ENCODE results near the gene PREX1.
A peak's percentile ranks its signal among the peaks of the same experiment; 100 is the strongest.

The PREX1 gene

GRCh38 chr20:48824830-48825565 lies 2.8 kb downstream of the PREX1 start:
- TF ChIP-seq CTCF (IDR thresholded peaks at IDR 0.05; ENCODE audit: low read depth, low read length) = no peak
- no peak for TF ChIP-seq MYC (IDR thresholded peaks at IDR 0.05; ENCODE audit: low read depth, low read length)
- no peak for TF ChIP-seq MAX (IDR thresholded peaks at IDR 0.05; ENCODE audit: low read depth, low read length)
- no peak for TF ChIP-seq POLR2A (IDR thresholded peaks at IDR 0.05; ENCODE audit: extremely low read depth, insufficient read length)
- peak; percentile 41 for DNase-seq (ENCODE audit: low read depth)
- peak overlapping the region; percentile 78 for H3K4me3 ChIP-seq (ENCODE audit: low read depth, low read length)

GRCh38 chr20:48823960-48824498 lies 3.8 kb downstream of the PREX1 start:
- H3K4me3 ChIP-seq (ENCODE audit: low read depth, low read length) = peak overlapping the region; percentile 8
- peak; percentile 83 for DNase-seq (ENCODE audit: low read depth)
- TF ChIP-seq CTCF (IDR thresholded peaks at IDR 0.05; ENCODE audit: low read depth, low read length) (no peak), POLR2A (IDR thresholded peaks at IDR 0.05; ENCODE audit: extremely low read depth, insufficient read length) (no peak), MYC (IDR thresholded peaks at IDR 0.05; ENCODE audit: low read depth, low read length) (peak; percentile 29; the same call in 1 of the 2 replicates), MAX (IDR thresholded peaks at IDR 0.05; ENCODE audit: low read depth, low read length) (peak; percentile 56)

- TF ChIP-seq MYC (IDR thresholded peaks at IDR 0.05; ENCODE audit: low read depth, low read length) = no peak
- TF ChIP-seq POLR2A (IDR thresholded peaks at IDR 0.05; ENCODE audit: extremely low read depth, insufficient read length) = no peak
- TF ChIP-seq CTCF (IDR thresholded peaks at IDR 0.05; ENCODE audit: low read depth, low read length) = no peak
- TF ChIP-seq MAX (IDR thresholded peaks at IDR 0.05; ENCODE audit: low read depth, low read length) = no peak
- peak overlapping the region; percentile 18 for H3K4me3 ChIP-seq (ENCODE audit: low read depth, low read length)
- peak; percentile 34 for DNase-seq (ENCODE audit: low read depth)
Observed at GRCh38 chr20:48823476-48823875, 4.3 kb downstream of the PREX1 start.

GRCh38 chr20:48822879-48823385 lies 4.9 kb downstream of the PREX1 start:
- peak; percentile 25 for TF ChIP-seq MAX (IDR thresholded peaks at IDR 0.05; ENCODE audit: low read depth, low read length)
- peak; percentile 52; the same call in 1 of the 2 replicates for TF ChIP-seq MYC (IDR thresholded peaks at IDR 0.05; ENCODE audit: low read depth, low read length)
- no peak for TF ChIP-seq POLR2A (IDR thresholded peaks at IDR 0.05; ENCODE audit: extremely low read depth, insufficient read length)
- TF ChIP-seq CTCF (IDR thresholded peaks at IDR 0.05; ENCODE audit: low read depth, low read length) = no peak
- H3K4me3 ChIP-seq (ENCODE audit: low read depth, low read length) = peak overlapping the region; percentile 18
- DNase-seq (ENCODE audit: low read depth) = peak; percentile 86

GRCh38 chr20:48822178-48822577 lies 5.6 kb downstream of the PREX1 start:
- peak overlapping the region; percentile 40 for H3K4me3 ChIP-seq (ENCODE audit: low read depth, low read length)
- no peak for DNase-seq (ENCODE audit: low read depth)
- TF ChIP-seq MAX (IDR thresholded peaks at IDR 0.05; ENCODE audit: low read depth, low read length) = no peak
- TF ChIP-seq POLR2A (IDR thresholded peaks at IDR 0.05; ENCODE audit: extremely low read depth, insufficient read length) = no peak
- no peak for TF ChIP-seq MYC (IDR thresholded peaks at IDR 0.05; ENCODE audit: low read depth, low read length)
- no peak for TF ChIP-seq CTCF (IDR thresholded peaks at IDR 0.05; ENCODE audit: low read depth, low read length)
